ENCODE measurements around the gene TSPAN9.

DNA sequence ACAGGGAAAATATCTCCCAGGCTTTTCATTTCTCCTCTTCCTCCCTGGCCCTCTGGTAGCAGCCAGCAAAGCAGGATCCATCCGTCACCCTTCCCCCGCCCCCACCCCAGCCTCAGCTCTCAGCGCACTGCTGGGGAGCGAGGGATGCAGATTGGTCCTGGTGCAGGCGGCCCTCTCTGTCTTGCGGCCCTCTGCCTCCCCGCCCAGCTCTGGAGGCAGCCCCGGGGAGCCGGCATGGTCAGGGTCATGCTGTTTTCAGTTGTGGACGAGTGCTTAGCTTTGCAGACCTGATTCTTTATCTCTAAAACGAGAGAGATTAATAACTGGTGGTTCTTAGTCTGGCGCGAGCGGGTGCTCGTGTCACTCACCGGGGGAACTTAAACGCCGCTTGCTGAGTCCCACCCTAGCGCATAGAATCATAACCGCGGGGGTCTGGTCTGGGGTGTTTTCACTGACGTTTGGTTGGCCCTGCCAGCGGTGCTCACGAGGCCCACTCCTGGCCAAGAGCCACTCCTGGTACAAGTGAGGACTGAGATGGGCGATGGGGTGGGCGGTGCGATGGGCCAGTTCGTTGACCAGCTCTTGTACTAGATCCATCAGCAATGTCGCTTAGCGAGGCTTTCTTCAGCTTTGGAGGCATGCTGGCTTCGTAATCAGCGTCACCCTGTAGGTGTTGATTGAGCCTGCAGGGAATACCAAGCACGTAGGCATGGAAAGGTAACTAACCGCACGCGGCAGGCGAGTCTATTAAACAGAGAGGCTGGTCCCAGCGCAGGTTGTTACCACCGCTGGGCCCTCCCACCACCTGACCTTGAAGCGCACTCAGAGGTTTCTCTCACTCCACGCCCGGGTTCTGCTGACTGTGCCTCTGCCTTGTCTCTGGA lies 95.2 kb downstream of the TSPAN9 start:
- TF ChIP-seq, protein P1, sequence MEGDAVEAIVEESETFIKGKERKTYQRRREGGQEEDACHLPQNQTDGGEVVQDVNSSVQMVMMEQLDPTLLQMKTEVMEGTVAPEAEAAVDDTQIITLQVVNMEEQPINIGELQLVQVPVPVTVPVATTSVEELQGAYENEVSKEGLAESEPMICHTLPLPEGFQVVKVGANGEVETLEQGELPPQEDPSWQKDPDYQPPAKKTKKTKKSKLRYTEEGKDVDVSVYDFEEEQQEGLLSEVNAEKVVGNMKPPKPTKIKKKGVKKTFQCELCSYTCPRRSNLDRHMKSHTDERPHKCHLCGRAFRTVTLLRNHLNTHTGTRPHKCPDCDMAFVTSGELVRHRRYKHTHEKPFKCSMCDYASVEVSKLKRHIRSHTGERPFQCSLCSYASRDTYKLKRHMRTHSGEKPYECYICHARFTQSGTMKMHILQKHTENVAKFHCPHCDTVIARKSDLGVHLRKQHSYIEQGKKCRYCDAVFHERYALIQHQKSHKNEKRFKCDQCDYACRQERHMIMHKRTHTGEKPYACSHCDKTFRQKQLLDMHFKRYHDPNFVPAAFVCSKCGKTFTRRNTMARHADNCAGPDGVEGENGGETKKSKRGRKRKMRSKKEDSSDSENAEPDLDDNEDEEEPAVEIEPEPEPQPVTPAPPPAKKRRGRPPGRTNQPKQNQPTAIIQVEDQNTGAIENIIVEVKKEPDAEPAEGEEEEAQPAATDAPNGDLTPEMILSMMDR (conservative IDR thresholded peaks at IDR 0.05) = no peak
- TF ChIP-seq EZH2 (IDR thresholded peaks at IDR 0.05; ENCODE audit: low read depth) = no peak
